Right lobe of liver (tissue), 6 donors: Measurements from ENCODE around the gene RSBN1L. TPM values are rescaled to one million over a fixed set of nuclear protein-coding genes. Genes with fewer than 3 reads are reported as not detected.
A peak's percentile ranks its signal among the peaks of the same experiment; 100 is the strongest.
"Not testable (repeated sequence)": the region's sequence is repeated elsewhere in the genome, so short reads cannot be mapped to it uniquely, and the experiment has no call there.

Source experiments
- ATAC-seq, 4 donors: fragments of 200-7000 bp; cut with Tn5 transposase; one replicate each; pipeline ENCODE4 v1.9.1; 2020; ENCODE audit warnings: mild to moderate bottlenecking in 4 of 4, moderate library complexity in 4 of 4
- DNase-seq, 3 donors: peaks; one replicate each; pipeline ENCODE4 v3.0.0-alpha.2; 2020
- H3K27ac ChIP-seq, 3 donors: fragments of 200-600 bp; one replicate each; pipeline ENCODE4 v1.8.0; 2022
- H3K27me3 ChIP-seq, 2 donors: fragments of 200-600 bp; one replicate each; pipeline ENCODE4 v1.8.0; 2022
- H3K36me3 ChIP-seq, 4 donors: fragments of 200-600 bp; sonication (generic) in 1 of 4; one replicate each; pipeline versions ENCODE4 v1.5.1 to v1.8.0; 2017 to 2022; ENCODE audit warnings: control low read depth in 1 of 4
- H3K4me1 ChIP-seq, 4 donors: fragments of 200-600 bp; sonication (generic) in 1 of 4; one replicate each; pipeline versions ENCODE4 v1.5.1 to v1.8.0; 2017 to 2022; ENCODE audit warnings: control low read depth in 1 of 4
- H3K4me3 ChIP-seq, 3 donors: fragments of 200-600 bp; one replicate each; pipeline ENCODE4 v1.8.0; 2022
- H3K9me3 ChIP-seq, 4 donors: fragments of 200-600 bp; sonication (generic) in 1 of 4; one replicate each; pipeline versions ENCODE4 v1.5.1 to v1.8.0; 2017 to 2022; ENCODE audit warnings: control low read depth in 1 of 4
- CTCF ChIP-seq, 4 donors: fragments of 200-600 bp in 3 of 4; fragments of 450-650 bp in 1 of 4; IDR thresholded peaks; one replicate each; pipeline versions ENCODE4 v1.5.1 to v1.8.0; 2016 to 2022; ENCODE audit warnings: antibody characterized with exemption in 4 of 4, mild to moderate bottlenecking in 2 of 4
- POLR2A ChIP-seq: fragments of 450-650 bp; IDR thresholded peaks from one replicate; pipeline ENCODE4 v1.6.1; 2017; ENCODE audit warnings: antibody characterized with exemption, mild to moderate bottlenecking
- WGBS: methylation state at CpG from one replicate; pipeline ENCODE4 v1.1.6; 2018; ENCODE audit warnings: low coverage, low lambda C conversion rate; ENCODE audit not compliant: insufficient coverage; ENCODE audit errors: missing lambda C conversion rate; 5-methylcytosine and 5-hydroxymethylcytosine counted together
- intact Hi-C, 2 donors: fragments of 100-400 bp; cut with DNase I; formaldehyde crosslinking; loops; one replicate each; pipeline versions ENCODE4 v1.11.2 to v1.14.1; 2022
- total RNA-seq, 6 experiments: library from RNA; depleted of rRNA in 2 of 6; stranded (reverse); fragments of >200 nt in 2 of 6; fragmentation: NEBNext Ultra II Directional in 3 of 6; extraction: Animal tissue kit (Norgen Biotek cat#: 25700) in 3 of 6; gene quantifications; one replicate each; pipeline versions ENCODE4 v1.1.0 to v1.2.4, GENCODE V29; 2016 to 2023
- donor health status: DM: no; HTN: yes; CAD: no.
- donor health status: DM: no; HTN: no; CAD: no.
- donor health status: DM: no; HTN: no; CAD: no.
- donor health status: DM: no; HTN: yes; CAD: no.
- donor health status: DM: no; HTN: yes; CAD: no.

Gene RSBN1L
- total RNA-seq, 6 experiments from 2014 or later: 8.2 to 10.4 (median 8.8) TPM

- 61% methylated on average over 4 of the region's 4 CpGs for WGBS
- Histone ChIP-seq H3K36me3 (peaks cover 0 to 20% (median 9%) of the 10 kb centered on the region in 4 donors), H3K27me3 (no peaks in the 10 kb centered on the region), H3K4me3 (no peak overlapping the region), H3K9me3 (peaks cover 0 to 3% (median 0%) of the 10 kb centered on the region in 4 donors), H3K27ac (no peak overlapping the region), H3K4me1 (peaks cover 0 to 18% (median 5%) of the 10 kb centered on the region in 4 donors)
- ATAC-seq (peak; percentile 35 to 60 (median 53)), DNase-seq (no peak)
- TF ChIP-seq POLR2A (no peak), CTCF (IDR thresholded peaks at IDR 0.05) (no peak)
- intact Hi-C loops: no loop called here
These were observed 86.1 kb downstream of the RSBN1L start for GRCh38 chr7:77782383-77782782.

- DNase-seq: no peak
- H3K27ac ChIP-seq: peak overlapping the region in 1 of 3 donors; percentile 9
- WGBS: 100% methylated on average over 1 of the region's 1 CpG
- peaks cover 0 to 18% (median 5%) of the 10 kb centered on the region in 4 donors for H3K4me1 ChIP-seq
- peaks cover 0 to 3% (median 0%) of the 10 kb centered on the region in 4 donors for H3K9me3 ChIP-seq
- H3K27me3 ChIP-seq: no peaks in the 10 kb centered on the region
- intact Hi-C loops: no loop called here
- no peak for ATAC-seq
- no peak for TF ChIP-seq CTCF (IDR thresholded peaks at IDR 0.05)
- TF ChIP-seq POLR2A: no peak
- peaks cover 0 to 20% (median 8%) of the 10 kb centered on the region in 4 donors for H3K36me3 ChIP-seq
- no peak overlapping the region for H3K4me3 ChIP-seq
These were observed 86.9 kb downstream of the RSBN1L start for GRCh38 chr7:77783111-77783510.

GRCh38 chr7:77783545-77783944 is 87.3 kb downstream of the RSBN1L start:
- no peak for TF ChIP-seq CTCF (IDR thresholded peaks at IDR 0.05)
- TF ChIP-seq POLR2A: no peak
- intact Hi-C loops: no loop called here
- H3K36me3 ChIP-seq: peaks cover 0 to 15% (median 6%) of the 10 kb centered on the region in 4 donors
- no peak overlapping the region for H3K4me3 ChIP-seq
- peak overlapping the region in 1 of 3 donors; percentile 9 for H3K27ac ChIP-seq
- no peaks in the 10 kb centered on the region for H3K27me3 ChIP-seq
- DNase-seq (no peak), ATAC-seq (peak in 3 of 4 donors; percentile 11 to 20 (median 16))
- H3K9me3 ChIP-seq: peaks cover 0 to 3% (median 0%) of the 10 kb centered on the region in 4 donors
- WGBS: 54% methylated on average over 3 of the region's 3 CpGs
- H3K4me1 ChIP-seq: peaks cover 0 to 18% (median 5%) of the 10 kb centered on the region in 4 donors

- intact Hi-C loops, H3K36me3 ChIP-seq, H3K4me3 ChIP-seq, DNase-seq, H3K27me3 ChIP-seq, H3K9me3 ChIP-seq: not testable (repeated sequence)
- Histone ChIP-seq H3K4me1 (peaks cover 0 to 18% (median 5%) of the 10 kb centered on the region in 4 donors), H3K27ac (peak overlapping the region in 2 of 3 donors; percentile 36 to 51)
- ATAC-seq: peak; percentile 85 to 88 (median 87)
- 69% methylated on average over 10 of the region's 10 CpGs for WGBS
These were observed 88.2 kb downstream of the RSBN1L start for GRCh38 chr7:77784426-77784825.

- peaks cover 0 to 18% (median 5%) of the 10 kb centered on the region in 4 donors for H3K4me1 ChIP-seq
- 97% methylated on average over 3 of the region's 3 CpGs for WGBS
- no peaks in the 10 kb centered on the region for H3K27me3 ChIP-seq
- H3K27ac ChIP-seq: no peak overlapping the region
- no peak overlapping the region for H3K4me3 ChIP-seq
- no peak for TF ChIP-seq POLR2A
- no peak for TF ChIP-seq CTCF (IDR thresholded peaks at IDR 0.05)
- intact Hi-C loops: no loop called here
- H3K36me3 ChIP-seq: no peaks in the 10 kb centered on the region
- H3K9me3 ChIP-seq: peaks cover 0 to 3% (median 0%) of the 10 kb centered on the region in 4 donors
- DNase-seq (no peak), ATAC-seq (no peak)
These were observed 89.8 kb downstream of the RSBN1L start for GRCh38 chr7:77786018-77786417.
